C4-2B (cell line): ENCODE data around the gene LCAT.

Experiments used
- ZFX ChIP-seq: fragments of 450-650 bp; IDR thresholded peaks from 2 replicates; pipeline ENCODE4 v1.6.1; 2017
- TF ChIP-seq, protein P1 (sequence below): fragments of 450-650 bp; conservative IDR thresholded peaks from 2 replicates; pipeline ENCODE4 v1.5.1; 2017; ENCODE audit warnings: mild to moderate bottlenecking

DNA sequence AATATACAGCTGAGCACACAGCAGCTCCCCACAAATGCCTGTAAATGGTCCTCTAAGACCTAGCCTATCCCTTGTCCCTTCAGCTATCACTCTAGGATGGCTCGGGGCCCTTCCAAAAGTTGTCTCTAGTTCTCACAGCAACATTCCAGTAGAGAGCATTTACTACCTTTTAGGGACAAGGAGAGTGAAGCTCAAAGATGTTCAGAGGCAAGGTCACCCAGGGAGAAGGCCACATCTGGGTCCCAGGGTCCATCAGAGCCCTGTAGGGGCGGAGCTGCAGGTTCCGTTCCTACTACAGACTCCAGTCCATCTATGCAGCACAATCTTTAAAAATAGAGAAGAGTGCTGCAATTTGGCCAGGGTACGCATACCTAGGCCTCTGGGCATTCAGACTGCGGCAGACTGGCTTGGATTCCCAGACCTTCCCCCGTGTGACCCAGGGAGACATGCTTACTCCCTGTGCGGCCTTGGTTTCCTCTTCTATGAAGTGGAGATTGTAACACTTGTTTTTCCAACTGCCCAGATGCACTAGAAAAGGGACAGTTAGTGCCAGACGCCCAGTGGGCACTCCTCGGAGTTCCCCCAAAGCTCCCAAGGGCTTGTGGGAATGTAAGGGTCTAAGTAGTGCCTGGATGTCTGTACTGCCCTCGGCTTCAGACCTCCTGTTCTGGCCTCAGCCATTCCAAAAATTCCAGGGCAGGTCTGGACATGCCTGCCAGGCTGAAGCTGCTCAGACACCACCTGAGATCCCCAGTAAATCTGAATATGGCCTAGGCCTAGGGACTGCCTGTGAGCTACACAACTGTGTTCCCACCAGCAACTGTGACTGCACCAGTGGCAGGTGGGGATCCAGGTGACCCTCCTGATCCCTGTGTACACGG lies 22.0 kb upstream of the LCAT start:
- TF ChIP-seq, protein P1, sequence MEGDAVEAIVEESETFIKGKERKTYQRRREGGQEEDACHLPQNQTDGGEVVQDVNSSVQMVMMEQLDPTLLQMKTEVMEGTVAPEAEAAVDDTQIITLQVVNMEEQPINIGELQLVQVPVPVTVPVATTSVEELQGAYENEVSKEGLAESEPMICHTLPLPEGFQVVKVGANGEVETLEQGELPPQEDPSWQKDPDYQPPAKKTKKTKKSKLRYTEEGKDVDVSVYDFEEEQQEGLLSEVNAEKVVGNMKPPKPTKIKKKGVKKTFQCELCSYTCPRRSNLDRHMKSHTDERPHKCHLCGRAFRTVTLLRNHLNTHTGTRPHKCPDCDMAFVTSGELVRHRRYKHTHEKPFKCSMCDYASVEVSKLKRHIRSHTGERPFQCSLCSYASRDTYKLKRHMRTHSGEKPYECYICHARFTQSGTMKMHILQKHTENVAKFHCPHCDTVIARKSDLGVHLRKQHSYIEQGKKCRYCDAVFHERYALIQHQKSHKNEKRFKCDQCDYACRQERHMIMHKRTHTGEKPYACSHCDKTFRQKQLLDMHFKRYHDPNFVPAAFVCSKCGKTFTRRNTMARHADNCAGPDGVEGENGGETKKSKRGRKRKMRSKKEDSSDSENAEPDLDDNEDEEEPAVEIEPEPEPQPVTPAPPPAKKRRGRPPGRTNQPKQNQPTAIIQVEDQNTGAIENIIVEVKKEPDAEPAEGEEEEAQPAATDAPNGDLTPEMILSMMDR: no peak
- no peak for TF ChIP-seq ZFX
